GM18508 (cell line): ENCODE data around the gene CMTR1.
A peak's percentile ranks its signal among the peaks of the same experiment; 100 is the strongest.
"Not testable (repeated sequence)": the region's sequence is repeated elsewhere in the genome, so short reads cannot be mapped to it uniquely, and the experiment has no call there.

Source experiments
- ATAC-seq: cut with Tn5 transposase; IDR thresholded peaks from one replicate; pipeline ENCODE4 v1.9.1; 2021; ENCODE audit warnings: moderate number of reproducible peaks; ENCODE audit not compliant: insufficient read depth, unreplicated experiment

Gene CMTR1, protein sequence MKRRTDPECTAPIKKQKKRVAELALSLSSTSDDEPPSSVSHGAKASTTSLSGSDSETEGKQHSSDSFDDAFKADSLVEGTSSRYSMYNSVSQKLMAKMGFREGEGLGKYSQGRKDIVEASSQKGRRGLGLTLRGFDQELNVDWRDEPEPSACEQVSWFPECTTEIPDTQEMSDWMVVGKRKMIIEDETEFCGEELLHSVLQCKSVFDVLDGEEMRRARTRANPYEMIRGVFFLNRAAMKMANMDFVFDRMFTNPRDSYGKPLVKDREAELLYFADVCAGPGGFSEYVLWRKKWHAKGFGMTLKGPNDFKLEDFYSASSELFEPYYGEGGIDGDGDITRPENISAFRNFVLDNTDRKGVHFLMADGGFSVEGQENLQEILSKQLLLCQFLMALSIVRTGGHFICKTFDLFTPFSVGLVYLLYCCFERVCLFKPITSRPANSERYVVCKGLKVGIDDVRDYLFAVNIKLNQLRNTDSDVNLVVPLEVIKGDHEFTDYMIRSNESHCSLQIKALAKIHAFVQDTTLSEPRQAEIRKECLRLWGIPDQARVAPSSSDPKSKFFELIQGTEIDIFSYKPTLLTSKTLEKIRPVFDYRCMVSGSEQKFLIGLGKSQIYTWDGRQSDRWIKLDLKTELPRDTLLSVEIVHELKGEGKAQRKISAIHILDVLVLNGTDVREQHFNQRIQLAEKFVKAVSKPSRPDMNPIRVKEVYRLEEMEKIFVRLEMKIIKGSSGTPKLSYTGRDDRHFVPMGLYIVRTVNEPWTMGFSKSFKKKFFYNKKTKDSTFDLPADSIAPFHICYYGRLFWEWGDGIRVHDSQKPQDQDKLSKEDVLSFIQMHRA

DNA sequence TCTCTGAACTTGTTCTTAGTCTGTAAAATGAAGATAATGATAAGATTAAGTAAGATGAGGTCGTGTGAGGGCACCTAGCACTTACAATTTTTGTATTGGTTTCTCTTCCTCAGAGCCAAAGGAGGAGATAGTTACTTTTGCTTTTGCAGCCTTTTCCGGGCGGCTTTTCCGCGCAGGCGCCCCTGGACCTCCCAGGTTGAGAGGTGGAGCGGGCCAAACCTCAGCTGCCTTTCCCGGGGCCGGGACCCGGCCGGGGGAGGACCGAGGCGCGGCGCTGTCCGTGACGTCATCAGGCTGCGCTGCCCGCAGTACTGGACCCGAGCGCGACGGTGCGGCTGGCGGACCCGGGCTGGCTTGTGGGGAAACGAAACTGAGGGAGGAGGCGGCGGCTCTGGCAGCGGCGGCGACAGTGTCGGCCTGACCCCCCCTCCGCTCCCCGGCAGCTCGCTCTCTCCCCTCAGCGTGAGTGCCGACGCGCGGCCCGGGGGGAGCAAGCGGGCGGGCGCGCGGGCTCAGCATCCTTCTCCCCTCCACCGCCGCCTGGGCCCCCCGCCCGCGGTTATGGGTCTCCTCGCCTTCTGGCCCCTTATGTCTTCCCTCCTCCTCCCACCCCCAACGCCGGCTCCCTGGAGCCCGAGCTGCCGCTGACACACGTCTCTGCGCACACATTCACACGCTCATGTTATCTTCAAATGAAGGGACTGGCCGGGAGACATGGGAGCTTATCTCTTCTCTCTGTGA, at the start of gene CMTR1:
CMTR1 (plus strand) TSS at position 306 of the 741 bp plus-strand sequence. CDS start 2,409 bp downstream, outside the sequence.
- ATAC-seq: peak; percentile 42

DNA sequence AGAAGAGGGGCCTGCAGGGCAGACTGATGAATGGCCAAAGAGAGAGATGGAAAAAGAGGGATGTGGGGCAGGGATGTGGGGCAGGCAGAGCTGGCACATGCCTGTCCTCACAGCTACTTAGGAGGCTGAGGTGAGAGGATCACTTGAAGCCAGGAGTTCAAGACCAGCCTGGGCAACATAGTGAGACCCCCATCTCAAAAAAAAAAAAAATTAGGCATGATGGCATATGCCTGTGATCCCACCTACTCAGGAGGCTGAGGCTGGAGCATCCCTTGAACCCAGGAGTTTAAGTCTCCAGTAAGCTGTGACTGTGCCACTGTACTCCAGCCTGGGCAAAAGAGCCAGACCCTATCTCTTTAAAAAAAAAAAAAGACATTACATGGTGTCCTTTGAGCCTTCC, 44.4 kb upstream of the CMTR1 start:
- ATAC-seq: no peak

DNA sequence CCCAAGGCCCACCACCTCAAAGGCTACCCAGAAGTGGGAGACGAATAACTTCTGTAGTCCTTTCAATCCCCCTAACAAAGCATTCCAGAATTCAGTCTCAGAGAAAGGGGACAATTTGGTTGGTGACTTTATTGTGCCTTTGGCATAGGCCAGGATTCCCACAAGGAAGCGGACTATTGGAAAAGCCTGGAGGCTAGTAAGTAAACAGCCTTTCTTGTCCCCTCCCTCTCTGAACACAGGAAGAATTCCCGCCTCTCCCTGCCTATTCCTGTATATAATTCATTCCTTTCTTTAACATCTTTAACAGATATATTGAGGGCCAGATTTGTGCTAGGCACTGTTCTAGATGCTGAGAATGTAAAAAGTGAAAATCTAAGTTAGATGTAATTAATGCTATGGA, 43.2 kb upstream of the CMTR1 start:
- ATAC-seq: no peak

DNA sequence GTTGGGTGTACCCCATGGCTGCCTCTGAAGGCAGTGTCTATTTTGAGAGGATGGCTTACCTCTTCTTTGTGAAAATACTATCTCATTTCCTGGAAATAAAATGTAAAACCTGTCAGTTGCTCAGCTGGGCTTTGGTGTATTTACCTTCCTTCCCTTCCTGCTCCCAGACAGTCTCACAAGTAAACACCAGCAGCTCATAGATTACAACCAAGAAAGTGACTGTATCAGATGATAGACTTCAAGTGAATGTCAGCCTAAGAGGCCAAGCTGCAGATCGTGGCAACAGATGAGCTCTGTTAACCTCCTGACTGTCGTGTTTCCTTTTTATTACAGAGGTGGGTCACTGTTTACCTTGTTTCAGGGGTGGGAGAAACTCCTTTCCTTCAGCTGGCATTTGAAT, 41.9 kb upstream of the CMTR1 start:
- no peak for ATAC-seq

DNA sequence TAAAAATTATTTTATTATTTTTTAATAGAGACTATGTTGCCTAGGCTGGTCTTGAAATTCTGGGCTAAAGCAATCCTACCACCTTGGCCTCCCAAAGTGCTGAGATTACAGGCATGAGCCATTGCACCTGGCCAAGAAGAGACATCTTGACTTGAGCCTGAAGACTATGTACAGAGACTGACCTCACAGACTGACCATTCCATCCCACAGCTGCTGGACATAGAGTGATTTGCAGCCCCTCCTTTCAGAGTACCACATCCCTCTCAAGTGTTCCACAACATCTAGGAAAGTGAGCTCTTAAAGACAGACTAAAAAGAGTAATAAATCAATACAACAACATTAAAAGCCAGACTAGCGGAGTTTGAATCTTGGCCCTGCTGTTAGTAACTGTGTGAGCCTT, 40.2 kb upstream of the CMTR1 start:
- no peak for ATAC-seq

DNA sequence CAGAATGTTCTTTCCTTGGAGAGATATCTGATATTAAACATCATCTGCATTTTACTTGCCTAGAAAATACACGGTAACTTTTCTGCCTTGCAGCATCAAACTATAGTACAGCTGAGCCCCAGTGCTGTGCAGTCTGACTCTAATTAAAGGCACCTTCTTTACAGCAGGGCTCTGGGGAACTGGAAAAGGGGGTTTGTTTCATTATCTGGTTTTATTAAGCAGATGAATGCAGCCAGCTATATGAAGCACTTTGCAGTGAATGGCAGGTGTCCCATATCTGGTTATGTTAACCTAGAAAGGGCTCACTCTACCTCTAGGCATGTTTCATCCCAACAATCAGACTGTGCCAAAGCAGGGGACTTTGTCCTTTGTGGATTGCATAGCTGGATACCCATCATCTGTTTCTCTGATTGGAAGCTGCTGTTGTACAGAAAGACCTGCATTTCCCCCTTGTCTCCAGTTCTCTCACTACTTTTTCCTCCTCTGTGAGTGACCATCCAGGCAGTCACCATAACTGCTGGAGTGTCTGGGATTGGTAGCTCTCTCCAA, 39.6 kb upstream of the CMTR1 start:
- ATAC-seq: no peak

DNA sequence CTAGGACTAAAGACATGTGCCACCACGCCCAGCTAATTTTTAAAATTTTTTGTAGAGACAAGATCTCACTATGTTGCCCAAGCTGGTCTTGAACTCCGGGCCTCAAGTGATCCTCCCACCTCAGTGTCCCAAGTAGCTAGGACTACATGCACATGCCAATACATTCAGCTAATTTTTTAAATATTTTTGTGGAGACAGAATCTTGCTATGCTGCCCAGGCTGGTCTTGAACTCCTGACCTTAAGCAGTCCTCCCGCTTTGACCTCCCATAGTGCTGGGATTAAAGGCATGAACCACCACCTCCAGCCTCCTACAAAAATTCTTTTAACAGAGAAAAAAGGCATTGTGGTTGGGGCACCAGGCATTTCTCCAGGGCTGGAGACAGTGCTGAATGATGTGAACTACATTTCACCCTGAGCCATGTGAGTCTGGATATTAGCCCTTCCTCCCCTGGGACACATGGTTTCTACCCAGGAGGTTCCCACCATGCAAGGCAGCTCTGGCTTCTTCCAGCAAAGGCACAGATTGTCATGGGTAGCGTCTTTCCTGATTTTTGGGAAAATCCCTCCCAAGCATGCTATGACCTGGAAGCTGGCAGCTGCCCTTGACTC, 36.3 kb upstream of the CMTR1 start:
- no peak for ATAC-seq

DNA sequence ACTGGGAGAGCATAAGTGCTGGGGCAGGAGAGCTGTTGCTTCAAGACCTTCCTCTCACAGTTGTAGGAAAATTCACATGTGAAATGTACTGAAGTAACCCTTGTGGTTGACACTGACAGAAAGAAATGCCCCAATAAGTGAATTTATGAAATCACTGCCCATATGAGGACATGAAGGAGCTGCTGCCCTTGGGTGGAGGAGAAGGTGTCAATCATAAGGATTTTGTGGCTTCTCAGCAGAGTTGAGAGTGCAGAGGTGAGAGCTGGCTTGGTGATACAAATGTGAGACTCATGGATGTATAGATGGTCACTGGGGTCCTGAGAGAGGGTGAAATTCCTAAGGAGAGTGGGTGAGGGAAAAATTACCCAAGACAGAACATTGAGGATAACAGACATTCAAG, 33.9 kb upstream of the CMTR1 start:
- no peak for ATAC-seq

DNA sequence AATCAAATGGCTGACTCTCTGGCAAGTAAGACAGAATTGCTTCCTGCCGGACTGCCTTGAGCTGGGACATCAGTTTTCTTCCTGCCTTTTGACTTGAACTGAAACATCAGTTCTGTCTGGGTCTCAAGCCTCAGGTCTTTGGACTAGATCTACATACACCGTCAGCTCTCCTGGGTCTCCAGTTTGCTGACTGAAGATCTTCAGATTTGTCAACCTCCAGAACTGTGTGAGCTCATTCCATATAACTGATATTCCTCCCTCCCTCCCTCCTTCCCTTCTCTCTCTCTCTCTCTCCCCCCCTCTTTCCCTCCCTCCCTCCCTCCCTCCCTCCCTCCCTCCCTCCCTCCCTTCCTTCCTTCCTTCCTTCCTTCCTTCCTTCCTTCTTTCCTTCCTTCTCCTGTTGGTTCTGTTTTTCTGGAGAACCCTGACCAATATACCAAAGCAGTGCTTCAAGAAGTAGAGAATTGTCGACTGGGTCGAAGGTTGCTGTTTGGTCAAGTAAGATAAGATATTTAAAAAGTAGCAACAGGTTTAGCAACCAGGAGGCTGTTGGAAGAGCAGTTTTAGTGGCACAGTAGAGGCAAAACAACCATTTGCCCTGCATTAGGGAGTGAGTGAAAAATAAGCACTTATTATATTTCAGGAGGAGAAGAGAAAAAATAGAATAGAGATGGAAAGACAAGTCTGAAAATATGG, 33.1 kb upstream of the CMTR1 start:
- no peak for ATAC-seq

DNA sequence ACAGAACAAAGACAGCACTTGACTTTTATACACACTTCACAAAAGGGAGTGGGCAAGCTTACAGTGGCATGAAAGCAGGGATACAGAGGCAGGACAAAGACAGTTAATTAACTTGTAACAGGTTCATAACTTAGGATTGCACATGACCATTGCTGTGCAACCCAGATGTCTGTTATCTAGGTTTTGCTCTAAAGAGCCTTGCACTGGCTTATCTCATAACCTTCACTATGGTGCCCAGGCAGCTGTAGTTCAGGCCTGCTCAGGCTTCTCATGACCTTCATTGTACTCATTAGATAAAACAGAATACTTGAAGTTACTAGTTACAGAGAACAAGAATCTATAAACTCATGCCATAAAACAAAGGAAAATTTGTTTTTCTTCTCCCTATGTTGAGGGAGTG, 31.4 kb upstream of the CMTR1 start:
- ATAC-seq: not testable (repeated sequence)

DNA sequence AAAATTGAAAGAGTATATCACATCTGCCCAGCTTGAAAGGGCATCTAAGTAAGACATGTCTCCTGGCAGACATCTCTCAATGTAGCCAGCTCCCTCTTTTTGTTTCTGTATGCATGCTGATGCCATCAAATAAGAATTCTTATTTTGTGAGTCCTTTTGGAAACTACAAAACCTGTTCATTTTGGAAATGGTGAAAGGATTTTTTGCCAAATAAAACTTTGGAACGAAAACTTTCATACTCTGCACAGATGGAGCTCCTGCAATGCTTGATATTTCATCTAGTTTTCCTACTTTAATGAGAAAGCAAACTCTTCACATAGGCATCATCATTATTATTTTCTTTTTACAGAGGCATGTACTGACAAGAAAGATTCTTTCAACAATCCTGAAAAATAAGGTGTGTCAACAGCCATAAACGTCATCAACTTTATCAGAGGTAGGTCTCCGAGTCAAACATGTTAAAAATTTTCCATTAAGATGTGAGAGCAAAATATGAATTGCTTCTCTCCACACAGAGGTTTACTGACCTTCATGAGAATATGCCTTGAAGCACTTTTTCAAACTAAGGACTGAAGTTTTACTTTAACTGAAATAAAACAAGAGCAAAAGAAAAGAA, 26.2 kb upstream of the CMTR1 start:
- ATAC-seq: no peak

DNA sequence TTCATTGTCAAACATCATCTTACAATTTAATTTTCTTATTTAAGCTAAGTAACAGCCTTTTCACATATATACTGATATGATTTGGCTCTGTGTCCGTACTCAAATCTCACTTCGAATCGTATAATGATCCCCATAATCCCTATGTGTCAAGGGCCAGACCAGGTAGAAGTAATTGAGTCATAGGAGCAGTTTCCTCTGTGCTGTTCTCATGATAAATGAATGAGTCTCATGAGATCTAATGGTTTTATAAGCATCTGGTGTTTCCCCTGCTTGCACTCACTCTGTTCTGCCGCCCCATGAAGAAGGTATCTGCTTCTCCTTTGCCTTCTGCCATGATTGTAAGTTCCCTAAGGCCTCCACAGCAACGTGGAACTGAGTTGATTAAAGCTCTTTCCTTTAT, 25.1 kb upstream of the CMTR1 start:
- no peak for ATAC-seq

DNA sequence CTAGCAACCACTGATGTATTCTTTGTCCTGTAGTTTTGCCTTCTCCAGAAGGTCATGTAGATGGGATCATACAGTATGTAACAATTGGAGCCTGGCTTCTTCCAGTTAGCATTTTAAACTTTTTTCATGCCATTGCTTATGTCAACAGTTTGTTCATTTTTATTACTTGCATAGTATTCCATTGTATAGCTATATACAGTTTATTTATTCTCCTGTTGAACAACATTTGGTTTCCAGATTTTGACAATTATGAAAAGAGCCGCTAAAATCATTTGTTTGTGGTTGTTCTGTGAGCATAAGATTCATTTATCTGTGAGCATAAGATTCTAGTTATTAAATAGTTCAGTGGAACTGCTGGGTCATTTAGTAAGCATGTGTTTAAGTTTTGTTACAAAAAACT, 23.5 kb upstream of the CMTR1 start:
- no peak for ATAC-seq

DNA sequence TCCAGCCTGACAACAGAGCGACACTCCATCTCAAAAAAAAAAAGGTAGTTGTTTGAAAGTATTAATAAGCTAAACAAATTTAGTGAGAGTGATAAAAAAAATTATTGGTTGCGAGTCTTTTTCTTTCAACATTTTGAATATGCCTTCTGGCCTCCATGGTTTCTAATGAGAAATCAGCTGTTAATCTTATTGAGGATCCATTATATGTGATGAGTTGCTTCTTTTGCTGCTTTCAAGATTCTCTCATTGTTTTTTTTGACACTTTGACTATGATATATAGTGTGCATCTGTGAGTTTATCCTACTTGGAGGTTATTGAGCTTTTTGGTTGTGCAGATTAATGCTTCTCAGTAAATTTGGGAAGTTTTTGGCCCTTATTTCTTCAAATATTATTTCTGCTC, 15.6 kb upstream of the CMTR1 start:
- ATAC-seq: no peak

DNA sequence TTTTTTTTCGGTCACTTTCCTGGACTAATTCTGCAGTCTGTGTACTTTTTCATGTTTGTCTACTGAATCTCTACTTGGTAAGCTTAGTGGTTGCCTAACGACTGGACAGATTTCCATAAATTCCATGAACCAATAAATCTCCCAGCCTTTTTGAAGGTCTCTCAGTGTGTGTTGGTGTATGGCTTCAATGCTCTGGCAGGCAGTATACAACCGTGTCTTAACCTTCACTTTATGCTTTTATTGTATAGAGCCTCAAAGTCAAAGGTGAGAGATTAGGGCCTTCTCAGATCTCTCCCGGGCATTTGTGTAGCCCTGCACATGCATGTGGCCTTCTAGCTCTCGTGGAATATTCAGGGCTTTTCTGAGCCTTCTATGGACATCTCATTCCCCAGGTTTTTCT, 14.3 kb upstream of the CMTR1 start:
- ATAC-seq: no peak

DNA sequence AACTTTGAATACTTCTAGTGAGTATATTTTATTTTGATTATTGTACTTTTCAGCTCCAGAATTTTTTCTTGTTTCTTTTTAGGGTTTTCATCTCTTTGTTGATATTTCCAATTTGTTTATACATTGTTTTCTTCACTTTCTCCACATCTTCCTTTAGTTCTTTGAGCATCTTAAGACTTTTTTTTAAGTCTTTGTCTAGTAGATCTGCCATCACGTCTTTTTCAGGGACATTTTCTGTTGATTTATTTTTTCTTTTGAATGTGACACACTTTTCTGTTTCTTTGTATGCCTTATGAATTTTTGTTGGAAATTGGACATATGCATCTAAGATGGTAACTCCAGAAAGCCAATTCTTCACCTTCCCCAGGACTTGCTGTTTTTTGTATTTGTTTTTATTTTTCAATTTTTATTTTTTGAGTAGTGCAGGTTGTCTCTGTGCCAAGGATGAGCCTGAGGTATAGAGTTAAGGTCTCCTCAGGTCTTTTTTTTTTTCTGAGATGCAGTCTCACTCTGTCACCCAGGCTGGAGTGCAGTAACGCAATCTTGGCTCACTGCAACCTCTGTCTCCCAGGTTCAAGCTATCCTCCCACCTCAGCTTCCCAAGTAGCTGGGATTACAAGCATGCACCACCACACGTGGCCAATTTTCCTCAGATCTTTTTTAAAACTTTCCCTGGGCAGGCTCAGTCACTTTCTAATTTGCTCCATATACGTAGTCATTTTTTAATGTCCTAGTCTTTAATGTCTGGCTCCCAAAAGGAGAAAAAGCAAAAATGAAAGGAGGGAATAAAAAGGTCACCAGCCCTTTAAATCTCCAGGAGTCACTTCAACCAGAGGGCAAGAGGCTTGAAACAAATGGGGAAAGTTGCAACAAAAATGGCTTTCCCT, 6.7 kb upstream of the CMTR1 start:
- ATAC-seq: no peak

DNA sequence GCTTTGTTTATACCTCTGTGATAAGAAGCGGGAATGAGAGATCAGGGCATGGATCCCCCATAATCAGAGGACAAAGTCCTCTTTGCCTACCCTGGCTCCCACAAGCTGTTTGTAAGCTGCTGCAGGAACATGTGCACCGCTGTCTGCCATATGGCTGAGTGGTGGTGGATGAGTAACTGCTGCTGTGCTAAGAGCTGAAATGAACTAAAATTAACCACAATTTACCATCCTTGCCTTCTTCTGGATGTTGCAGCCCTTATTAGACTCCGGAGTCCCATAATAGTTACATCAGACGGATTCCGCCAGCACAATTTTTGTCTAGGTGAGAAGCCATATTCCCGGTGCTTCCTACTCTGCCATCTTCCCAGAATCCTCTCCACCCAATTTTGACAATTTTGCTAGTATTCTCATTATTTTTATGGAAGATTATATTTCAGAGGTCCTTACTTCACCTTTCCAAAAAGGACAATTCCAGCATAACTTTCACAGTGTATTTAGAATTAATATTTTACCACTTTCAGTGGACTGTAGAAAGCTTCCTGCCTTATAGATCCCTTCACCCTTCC, 6.0 kb upstream of the CMTR1 start:
- no peak for ATAC-seq

DNA sequence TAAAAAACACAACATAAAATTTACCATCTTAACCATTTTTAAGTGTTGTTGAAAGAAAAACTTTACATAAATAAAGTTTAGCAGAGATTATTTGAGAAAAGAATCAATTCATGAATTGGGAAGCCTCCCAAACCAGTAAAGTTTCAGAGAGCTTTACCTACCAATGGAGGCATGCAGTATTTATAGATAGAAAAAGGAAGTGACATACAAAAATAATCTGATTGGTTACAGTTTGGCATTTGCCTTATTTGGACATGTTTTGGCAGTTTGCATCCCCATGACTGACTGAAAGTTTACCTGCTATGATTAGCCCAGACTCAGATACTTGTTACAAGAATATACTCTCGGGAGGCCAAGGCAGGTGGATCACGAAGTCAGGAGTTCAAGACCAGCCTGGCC, 3.7 kb upstream of the CMTR1 start:
- ATAC-seq: no peak
